Uterus (tissue), 4 donors: ENCODE results near the gene ITPR2. TPM values are rescaled to one million over a fixed set of nuclear protein-coding genes. Genes with fewer than 3 reads are reported as not detected.

Source experiments
- DNase-seq, 2 donors: peaks; one replicate each; pipeline ENCODE4 v3.0.0-alpha.2; 2019 to 2020
- H3K27ac ChIP-seq, 2 donors: fragments of 200-600 bp; sonication (generic); 1 replicate in 1 of 2; 2 replicates in 1 of 2; pipeline ENCODE4 v1.5.1; 2016 to 2018
- H3K27me3 ChIP-seq, 2 donors: fragments of 200-600 bp; sonication (generic); one replicate each; pipeline ENCODE4 v1.5.1; 2018 to 2019; ENCODE audit warnings: control low read depth in 1 of 2
- H3K36me3 ChIP-seq, 2 donors: fragments of 200-600 bp; sonication (generic); one replicate each; pipeline ENCODE4 v1.5.1; 2019; ENCODE audit warnings: control low read depth in 1 of 2
- H3K4me1 ChIP-seq, 2 donors: fragments of 200-600 bp; sonication (generic); one replicate each; pipeline ENCODE4 v1.5.1; 2018 to 2019; ENCODE audit warnings: control low read depth in 1 of 2
- H3K4me3 ChIP-seq, 2 donors: fragments of 200-600 bp; sonication (generic); 1 replicate in 1 of 2; 2 replicates in 1 of 2; pipeline ENCODE4 v1.5.1; 2018 to 2019; ENCODE audit warnings: mild to moderate bottlenecking in 1 of 2
- H3K9me3 ChIP-seq, 2 donors: fragments of 200-600 bp; sonication (generic); one replicate each; pipeline ENCODE4 v1.5.1; 2019; ENCODE audit warnings: control low read depth in 1 of 2
- POLR2A ChIP-seq, 2 donors: fragments of 450-650 bp; IDR thresholded peaks; one replicate each; pipeline ENCODE4 v1.6.1; 2016; ENCODE audit warnings: antibody characterized with exemption in 2 of 2, mild to moderate bottlenecking in 1 of 2, moderate library complexity in 1 of 2
- intact Hi-C: fragments of 100-400 bp; cut with DNase I; formaldehyde crosslinking; loops from one replicate; pipeline ENCODE4 v1.15.1; 2023; ENCODE audit warnings: low total_unique reads
- total RNA-seq, 4 donors: library from RNA; depleted of rRNA in 3 of 4; stranded (reverse); fragments of >200 nt in 3 of 4; gene quantifications; one replicate each; pipeline versions ENCODE4 v1.1.0 to v1.2.4, GENCODE V29; 2014 to 2023
- TF ChIP-seq, protein P1 (sequence below), 4 experiments: fragments of 200-600 bp in 2 of 4; fragments of 450-650 bp in 2 of 4; sonication (generic) in 2 of 4; IDR thresholded peaks; one replicate each; pipeline ENCODE4 v1.5.1; 2016 to 2019; ENCODE audit warnings: antibody characterized with exemption in 4 of 4, mild to moderate bottlenecking in 2 of 4, moderate library complexity in 1 of 4
- donor health status: DM: yes; HTN: yes; CAD: no.

The ITPR2 gene
- total RNA-seq, 4 donors from 2014 or later, result 53.5 to 271 (median 60.4) TPM

GRCh38 chr12:26628234-26628633 is 204.8 kb downstream of the ITPR2 start:
- intact Hi-C loops, result no loop called here
- no peaks in the 10 kb centered on the region for H3K9me3 ChIP-seq
- no peak for DNase-seq
- no peak overlapping the region for H3K27ac ChIP-seq
- H3K4me3 ChIP-seq, result no peak overlapping the region
- no peaks in the 10 kb centered on the region for H3K27me3 ChIP-seq
- no peaks in the 10 kb centered on the region for H3K4me1 ChIP-seq
- H3K36me3 ChIP-seq, result no peaks in the 10 kb centered on the region
- TF ChIP-seq, protein P1, sequence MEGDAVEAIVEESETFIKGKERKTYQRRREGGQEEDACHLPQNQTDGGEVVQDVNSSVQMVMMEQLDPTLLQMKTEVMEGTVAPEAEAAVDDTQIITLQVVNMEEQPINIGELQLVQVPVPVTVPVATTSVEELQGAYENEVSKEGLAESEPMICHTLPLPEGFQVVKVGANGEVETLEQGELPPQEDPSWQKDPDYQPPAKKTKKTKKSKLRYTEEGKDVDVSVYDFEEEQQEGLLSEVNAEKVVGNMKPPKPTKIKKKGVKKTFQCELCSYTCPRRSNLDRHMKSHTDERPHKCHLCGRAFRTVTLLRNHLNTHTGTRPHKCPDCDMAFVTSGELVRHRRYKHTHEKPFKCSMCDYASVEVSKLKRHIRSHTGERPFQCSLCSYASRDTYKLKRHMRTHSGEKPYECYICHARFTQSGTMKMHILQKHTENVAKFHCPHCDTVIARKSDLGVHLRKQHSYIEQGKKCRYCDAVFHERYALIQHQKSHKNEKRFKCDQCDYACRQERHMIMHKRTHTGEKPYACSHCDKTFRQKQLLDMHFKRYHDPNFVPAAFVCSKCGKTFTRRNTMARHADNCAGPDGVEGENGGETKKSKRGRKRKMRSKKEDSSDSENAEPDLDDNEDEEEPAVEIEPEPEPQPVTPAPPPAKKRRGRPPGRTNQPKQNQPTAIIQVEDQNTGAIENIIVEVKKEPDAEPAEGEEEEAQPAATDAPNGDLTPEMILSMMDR (IDR thresholded peaks at IDR 0.05), result no peak

GRCh38 chr12:26627335-26627734 is 205.7 kb downstream of the ITPR2 start:
- TF ChIP-seq, protein P1 (IDR thresholded peaks at IDR 0.05), result no peak
- no peak for TF ChIP-seq POLR2A (IDR thresholded peaks at IDR 0.05)
- no peaks in the 10 kb centered on the region for H3K27me3 ChIP-seq
- no peaks in the 10 kb centered on the region for H3K4me1 ChIP-seq
- H3K36me3 ChIP-seq, result no peaks in the 10 kb centered on the region
- no peak for DNase-seq
- H3K4me3 ChIP-seq, result no peak overlapping the region
- H3K9me3 ChIP-seq, result no peaks in the 10 kb centered on the region
- intact Hi-C loops, result no loop called here
- H3K27ac ChIP-seq, result no peak overlapping the region

GRCh38 chr12:26623136-26623535 is 209.9 kb downstream of the ITPR2 start:
- no peak overlapping the region for H3K27ac ChIP-seq
- H3K9me3 ChIP-seq, result no peaks in the 10 kb centered on the region
- intact Hi-C loops, result no loop called here
- TF ChIP-seq POLR2A (IDR thresholded peaks at IDR 0.05), result no peak
- TF ChIP-seq, protein P1 (IDR thresholded peaks at IDR 0.05), result no peak
- no peaks in the 10 kb centered on the region for H3K36me3 ChIP-seq
- no peaks in the 10 kb centered on the region for H3K4me1 ChIP-seq
- H3K4me3 ChIP-seq, result no peak overlapping the region
- DNase-seq, result no peak
- no peaks in the 10 kb centered on the region for H3K27me3 ChIP-seq

DNA sequence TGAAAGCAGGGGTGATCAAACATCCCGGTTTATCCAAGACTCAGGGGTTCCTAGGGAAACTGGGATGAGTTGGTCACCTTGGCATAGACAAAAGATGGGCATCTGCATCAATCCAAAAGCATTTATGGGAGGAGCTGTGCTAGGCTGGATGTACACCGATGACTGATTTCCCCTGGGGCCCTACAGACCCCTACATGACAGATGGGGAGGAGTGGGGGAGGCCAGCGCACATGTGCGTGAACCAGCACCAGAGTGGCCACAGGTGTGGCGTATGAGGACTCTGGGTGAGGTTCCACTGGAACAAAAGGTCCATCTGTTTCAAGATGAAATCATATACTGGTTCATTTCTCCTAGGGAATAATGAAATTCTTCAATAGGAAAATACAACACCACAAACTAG is 210.4 kb downstream of the ITPR2 start:
- Histone ChIP-seq H3K4me1 (no peaks in the 10 kb centered on the region), H3K27me3 (no peaks in the 10 kb centered on the region), H3K4me3 (no peak overlapping the region), H3K27ac (no peak overlapping the region), H3K9me3 (no peaks in the 10 kb centered on the region), H3K36me3 (no peaks in the 10 kb centered on the region)
- DNase-seq, result no peak
- TF ChIP-seq, protein P1 (IDR thresholded peaks at IDR 0.05), result no peak
- TF ChIP-seq POLR2A (IDR thresholded peaks at IDR 0.05), result no peak
- intact Hi-C loops, result no loop called here

GRCh38 chr12:26621932-26622331 is 211.1 kb downstream of the ITPR2 start:
- no peak for TF ChIP-seq POLR2A (IDR thresholded peaks at IDR 0.05)
- TF ChIP-seq, protein P1 (IDR thresholded peaks at IDR 0.05), result no peak
- Histone ChIP-seq H3K27ac (no peak overlapping the region), H3K4me3 (no peak overlapping the region), H3K36me3 (no peaks in the 10 kb centered on the region), H3K9me3 (no peaks in the 10 kb centered on the region), H3K27me3 (no peaks in the 10 kb centered on the region), H3K4me1 (no peaks in the 10 kb centered on the region)
- intact Hi-C loops, result no loop called here
- no peak for DNase-seq
